T-helper 2 cell treated with Interferon-gamma antibody and Interleukin-4, amounts not matched to agents 5 μg/mL and 100 μg/mL, for 36 hours (primary cell): ENCODE data around the gene KCNQ2.

Experiments used
- DNase-seq: peaks from one replicate; pipeline ENCODE4 v3.0.0; 2021; ENCODE audit warnings: low spot score
- H3K27ac Mint-ChIP-seq: one replicate; pipeline ENCODE4 v1.8.0; 2021; ENCODE audit warnings: mild to moderate bottlenecking, mixed read lengths
- H3K27me3 Mint-ChIP-seq: one replicate; pipeline ENCODE4 v1.8.0; 2021; ENCODE audit warnings: low read depth, mixed read lengths
- H3K36me3 Mint-ChIP-seq: one replicate; pipeline ENCODE4 v1.8.0; 2021; ENCODE audit warnings: low read depth, mixed read lengths
- H3K4me1 Mint-ChIP-seq: one replicate; pipeline ENCODE4 v1.8.0; 2021; ENCODE audit warnings: low read depth, mixed read lengths
- H3K4me3 Mint-ChIP-seq: one replicate; pipeline ENCODE4 v1.8.0; 2022; ENCODE audit warnings: mild to moderate bottlenecking, moderate library complexity, mixed read lengths
- H3K9me3 Mint-ChIP-seq: one replicate; pipeline ENCODE4 v1.8.0; 2021; ENCODE audit warnings: mixed read lengths

Gene KCNQ2

GRCh38 chr20:63428906-63429575, 43.4 kb downstream of the KCNQ2 start:
- Mint-ChIP-seq H3K27me3 (no peaks in the 10 kb centered on the region), H3K36me3 (no peaks in the 10 kb centered on the region), H3K4me3 (no peak overlapping the region), H3K9me3 (no peaks in the 10 kb centered on the region), H3K27ac (no peak overlapping the region), H3K4me1 (peaks cover 2% of the 10 kb centered on the region)
- no peak for DNase-seq

DNA sequence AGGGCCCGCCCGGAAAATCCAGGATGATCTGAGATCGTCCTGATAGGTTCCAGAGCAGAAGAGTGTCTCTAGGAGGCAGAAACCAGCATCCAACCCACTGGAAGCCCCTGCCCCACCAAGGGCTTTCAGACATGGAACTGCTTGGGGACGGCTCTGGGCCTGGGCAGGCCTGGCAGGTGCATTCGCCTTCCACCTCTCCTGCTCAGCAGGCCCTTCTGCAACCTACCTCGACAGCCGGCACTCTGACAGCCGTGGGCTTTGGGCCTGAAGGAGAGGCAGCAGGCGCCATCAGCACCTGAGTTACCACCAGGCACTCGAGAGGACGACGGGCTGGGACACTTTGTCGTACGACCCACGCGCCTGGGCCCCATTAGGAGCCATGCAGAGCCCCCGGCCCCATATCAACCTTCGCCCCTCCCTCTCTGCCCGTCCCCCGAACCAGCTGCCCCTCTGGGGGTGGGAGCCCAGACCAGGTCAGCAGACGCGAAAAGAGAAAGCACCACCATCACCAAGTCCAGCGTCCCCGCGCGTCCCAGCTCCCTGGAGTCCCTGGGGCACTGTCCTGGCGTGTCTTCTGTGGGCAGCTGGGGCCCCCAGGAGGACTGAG, 44.6 kb downstream of the KCNQ2 start:
- no peak overlapping the region for H3K27ac Mint-ChIP-seq
- no peaks in the 10 kb centered on the region for H3K27me3 Mint-ChIP-seq
- no peaks in the 10 kb centered on the region for H3K36me3 Mint-ChIP-seq
- H3K4me1 Mint-ChIP-seq, result no peaks in the 10 kb centered on the region
- no peak overlapping the region for H3K4me3 Mint-ChIP-seq
- no peaks in the 10 kb centered on the region for H3K9me3 Mint-ChIP-seq
- DNase-seq, result no peak

DNA sequence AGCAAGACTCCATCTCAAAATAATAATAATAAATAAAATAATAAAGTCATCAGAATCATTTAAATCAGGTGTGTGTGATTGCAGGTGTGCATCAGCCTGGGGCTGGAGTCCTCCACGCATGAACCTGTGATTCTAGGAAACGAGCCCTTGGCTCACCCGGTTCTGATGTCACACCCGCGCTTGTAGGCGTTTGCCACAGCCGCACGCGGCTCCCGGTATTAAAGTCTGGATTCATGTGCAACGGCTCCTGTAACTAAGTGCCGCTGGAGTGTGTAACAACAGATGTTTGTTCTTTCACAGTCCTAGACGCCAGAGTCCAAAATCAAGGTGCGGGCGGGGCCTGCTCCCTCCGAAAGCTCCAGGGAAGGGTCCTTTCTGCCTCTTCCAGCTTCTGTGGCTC, 45.2 kb downstream of the KCNQ2 start:
- Mint-ChIP-seq H3K4me3 (no peak overlapping the region), H3K9me3 (no peaks in the 10 kb centered on the region), H3K36me3 (no peaks in the 10 kb centered on the region), H3K27me3 (no peaks in the 10 kb centered on the region), H3K4me1 (no peaks in the 10 kb centered on the region), H3K27ac (no peak overlapping the region)
- no peak for DNase-seq

- Mint-ChIP-seq H3K4me3 (no peak overlapping the region), H3K36me3 (no peaks in the 10 kb centered on the region), H3K27me3 (no peaks in the 10 kb centered on the region)
These were observed 46.5 kb downstream of the KCNQ2 start for GRCh38 chr20:63425846-63426485.

GRCh38 chr20:63424613-63425012, 47.8 kb downstream of the KCNQ2 start:
- no peaks in the 10 kb centered on the region for H3K4me1 Mint-ChIP-seq
- H3K4me3 Mint-ChIP-seq, result no peak overlapping the region
- no peaks in the 10 kb centered on the region for H3K27me3 Mint-ChIP-seq
- no peak overlapping the region for H3K27ac Mint-ChIP-seq
- H3K9me3 Mint-ChIP-seq, result no peaks in the 10 kb centered on the region
- no peaks in the 10 kb centered on the region for H3K36me3 Mint-ChIP-seq
- DNase-seq, result no peak

More at GRCh38 chr20:63425846-63426485, 46.5 kb downstream of the KCNQ2 start:
- Mint-ChIP-seq H3K4me1 (no peaks in the 10 kb centered on the region), H3K27ac (no peak overlapping the region), H3K9me3 (no peaks in the 10 kb centered on the region)
- no peak for DNase-seq

DNA sequence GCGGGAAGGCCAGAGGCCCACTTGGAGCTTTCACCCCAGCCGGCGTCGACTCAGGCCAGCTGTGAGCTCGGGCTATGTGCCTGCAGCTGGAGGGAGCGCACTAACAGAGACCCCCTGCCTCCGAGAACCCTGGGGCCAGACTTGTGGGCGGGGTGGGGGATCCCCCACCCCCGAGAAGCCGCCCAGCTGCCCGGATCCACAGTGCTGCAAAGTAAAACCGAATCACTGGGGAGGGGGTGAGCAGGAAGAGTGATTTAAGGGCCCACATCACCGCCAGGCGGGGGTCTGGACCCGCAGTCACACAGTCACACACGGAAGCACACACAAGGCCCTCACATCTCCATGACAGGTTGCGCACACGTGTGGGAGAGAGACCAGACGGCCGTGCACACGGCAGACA, 48.7 kb downstream of the KCNQ2 start:
- Mint-ChIP-seq H3K27me3 (no peaks in the 10 kb centered on the region), H3K4me3 (no peak overlapping the region), H3K36me3 (no peaks in the 10 kb centered on the region), H3K4me1 (no peaks in the 10 kb centered on the region), H3K9me3 (no peaks in the 10 kb centered on the region), H3K27ac (no peak overlapping the region)
- DNase-seq, result no peak

GRCh38 chr20:63422653-63423052, 49.8 kb downstream of the KCNQ2 start:
- Mint-ChIP-seq H3K4me3 (no peak overlapping the region), H3K36me3 (no peaks in the 10 kb centered on the region), H3K27ac (no peak overlapping the region), H3K9me3 (no peaks in the 10 kb centered on the region), H3K4me1 (no peaks in the 10 kb centered on the region), H3K27me3 (no peaks in the 10 kb centered on the region)
- no peak for DNase-seq

DNA sequence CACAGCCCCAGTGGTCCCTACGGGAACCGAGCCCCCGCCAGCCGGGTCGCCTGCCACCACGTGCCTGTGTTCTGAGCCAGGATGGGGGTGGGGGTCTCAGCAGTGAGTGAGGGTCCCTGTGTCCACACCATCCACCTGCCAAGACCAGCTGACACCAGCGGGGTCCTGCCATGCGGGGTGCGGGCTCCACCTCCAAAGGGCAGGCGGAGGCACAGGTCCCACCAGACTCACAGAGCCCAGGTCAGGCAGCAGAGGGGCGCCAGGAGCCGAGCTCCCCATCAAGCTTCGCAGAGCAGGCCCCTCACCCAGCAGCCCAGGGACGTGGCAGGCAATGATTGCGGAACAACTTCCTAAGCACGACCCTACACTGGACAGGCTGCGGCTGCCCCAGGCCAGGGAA, 50.5 kb downstream of the KCNQ2 start:
- Mint-ChIP-seq H3K4me1 (no peaks in the 10 kb centered on the region), H3K27ac (no peak overlapping the region), H3K4me3 (no peak overlapping the region), H3K27me3 (no peaks in the 10 kb centered on the region), H3K9me3 (no peaks in the 10 kb centered on the region), H3K36me3 (no peaks in the 10 kb centered on the region)
- no peak for DNase-seq

DNA sequence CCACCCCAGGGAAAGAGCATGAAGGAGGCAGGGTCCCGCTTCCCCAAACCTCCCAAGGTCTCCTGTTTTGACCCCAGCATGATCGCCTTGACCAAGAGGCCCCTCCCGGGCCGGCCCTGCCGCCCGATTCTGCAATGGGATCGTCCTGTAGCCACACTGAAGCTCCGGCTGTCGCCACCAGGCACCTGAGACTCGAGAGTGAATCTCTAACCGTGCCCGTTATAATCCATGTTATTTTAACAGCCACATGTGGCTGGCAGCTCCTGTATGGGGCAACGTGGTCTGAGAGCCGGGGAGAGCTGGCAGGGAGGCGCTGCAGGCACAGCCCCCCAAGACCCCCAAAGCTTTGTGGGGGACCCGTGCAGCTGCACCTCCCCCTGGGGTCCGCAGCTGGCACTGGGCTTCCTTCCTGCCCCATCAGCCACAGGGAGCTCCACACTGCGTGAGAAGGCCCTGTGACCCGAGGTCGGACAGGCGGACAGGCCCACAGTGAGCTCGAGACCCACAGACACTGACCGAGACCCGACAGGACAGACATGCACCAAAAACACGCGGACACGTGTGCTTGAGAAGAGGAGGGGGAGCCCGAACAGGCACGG, 51.3 kb downstream of the KCNQ2 start:
- no peak for DNase-seq
- Mint-ChIP-seq H3K4me3 (no peak overlapping the region), H3K27ac (no peak overlapping the region), H3K27me3 (no peaks in the 10 kb centered on the region), H3K9me3 (no peaks in the 10 kb centered on the region), H3K4me1 (no peaks in the 10 kb centered on the region), H3K36me3 (no peaks in the 10 kb centered on the region)

DNA sequence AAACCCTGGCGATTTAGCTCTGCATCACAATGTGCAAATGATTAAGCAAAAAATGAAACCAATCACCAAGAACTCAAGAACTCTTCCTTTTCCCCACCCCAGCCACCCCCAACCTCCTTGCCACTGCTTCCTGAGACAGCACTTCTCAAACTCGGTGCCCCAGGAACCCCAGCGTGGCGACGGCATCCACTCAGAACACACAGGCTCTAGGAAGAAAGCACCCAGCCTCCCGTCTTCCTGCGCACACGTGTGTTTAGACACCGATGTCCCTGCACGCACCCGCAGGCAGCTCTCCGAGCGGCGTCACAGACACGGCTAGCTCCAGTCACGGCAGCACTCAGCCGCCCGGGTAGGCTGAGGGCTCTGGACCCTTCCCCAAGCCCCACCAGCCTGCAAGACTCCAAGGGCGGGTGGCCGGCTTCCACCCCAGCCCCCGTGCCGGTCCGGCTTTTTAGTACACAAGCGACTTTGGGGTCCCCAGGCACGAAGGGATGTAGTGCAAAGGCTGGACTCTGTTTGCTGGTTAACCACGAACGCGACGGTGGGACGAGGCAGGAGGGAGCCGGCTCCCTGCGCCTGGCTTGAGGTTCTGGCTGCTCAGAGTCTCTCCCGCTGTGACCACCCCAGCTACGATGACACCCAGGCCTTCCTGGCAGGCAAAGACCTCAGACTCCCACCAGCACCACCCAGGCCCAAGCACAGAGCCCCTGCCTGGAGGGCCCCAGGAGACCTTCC, 51.9 kb downstream of the KCNQ2 start:
- Mint-ChIP-seq H3K4me1 (no peaks in the 10 kb centered on the region), H3K27me3 (no peaks in the 10 kb centered on the region), H3K36me3 (no peaks in the 10 kb centered on the region), H3K4me3 (no peak overlapping the region), H3K9me3 (no peaks in the 10 kb centered on the region), H3K27ac (no peak overlapping the region)
- DNase-seq, result no peak

DNA sequence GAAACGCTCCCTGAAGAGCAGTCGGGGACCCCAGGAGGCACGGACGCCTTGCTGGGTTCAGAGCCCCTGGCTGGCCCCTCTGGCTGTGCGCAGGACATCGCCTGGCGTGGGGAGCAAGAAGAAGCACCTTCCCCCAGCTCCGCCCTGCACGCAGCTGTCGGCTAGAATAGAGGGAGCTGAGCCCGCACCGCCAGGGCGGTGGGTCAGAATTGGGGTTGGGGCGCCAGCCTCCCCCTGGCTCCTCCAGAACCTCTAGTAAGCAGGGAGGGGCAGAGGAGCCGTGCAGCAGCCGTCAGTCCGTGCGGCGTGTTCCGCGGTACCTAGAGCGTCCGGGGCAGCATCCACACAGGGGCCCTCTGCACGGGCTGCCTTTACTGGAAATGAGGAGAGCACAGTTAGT, 53.2 kb downstream of the KCNQ2 start:
- Mint-ChIP-seq H3K27ac (no peak overlapping the region), H3K4me1 (no peaks in the 10 kb centered on the region), H3K27me3 (no peaks in the 10 kb centered on the region), H3K9me3 (no peaks in the 10 kb centered on the region), H3K4me3 (no peak overlapping the region), H3K36me3 (no peaks in the 10 kb centered on the region)
- no peak for DNase-seq

GRCh38 chr20:63418617-63419016, 53.8 kb downstream of the KCNQ2 start:
- DNase-seq, result no peak
- no peaks in the 10 kb centered on the region for H3K27me3 Mint-ChIP-seq
- H3K36me3 Mint-ChIP-seq, result no peaks in the 10 kb centered on the region
- H3K9me3 Mint-ChIP-seq, result no peaks in the 10 kb centered on the region
- no peak overlapping the region for H3K4me3 Mint-ChIP-seq
- no peaks in the 10 kb centered on the region for H3K4me1 Mint-ChIP-seq
- H3K27ac Mint-ChIP-seq, result no peak overlapping the region

DNA sequence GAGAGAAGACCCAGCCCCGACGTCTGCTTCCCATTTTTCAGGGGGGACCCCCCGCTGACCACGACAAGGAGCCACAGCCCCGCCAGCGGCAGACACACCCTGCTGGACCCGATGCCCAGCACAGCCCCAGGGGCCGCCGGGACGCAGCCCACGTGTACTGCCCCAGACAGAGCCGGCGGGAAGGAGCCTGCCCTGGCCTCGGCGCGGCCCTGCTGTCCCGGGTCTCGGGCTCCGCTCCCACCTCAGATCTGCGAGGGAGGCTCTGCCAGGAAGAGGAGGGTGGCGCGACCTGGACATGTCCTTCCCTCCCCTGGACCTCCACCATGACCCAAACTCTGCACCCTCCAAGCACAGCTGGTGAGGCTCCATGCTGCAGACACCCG, 54.7 kb downstream of the KCNQ2 start:
- no peak overlapping the region for H3K27ac Mint-ChIP-seq
- DNase-seq, result no peak
- H3K36me3 Mint-ChIP-seq, result no peaks in the 10 kb centered on the region
- no peaks in the 10 kb centered on the region for H3K9me3 Mint-ChIP-seq
- no peaks in the 10 kb centered on the region for H3K27me3 Mint-ChIP-seq
- H3K4me1 Mint-ChIP-seq, result no peaks in the 10 kb centered on the region
- H3K4me3 Mint-ChIP-seq, result no peak overlapping the region
